ENCODE results near the gene OSM. TPM values are rescaled to one million over a fixed set of nuclear protein-coding genes. Genes with fewer than 3 reads are reported as not detected.

The OSM gene
- total RNA-seq, 6 donors from 2014 or later: 0.98 to 11.7 (median 5.1) TPM

GRCh38 chr22:30246814-30247376, 19.8 kb downstream of the OSM start:
- H3K4me1 ChIP-seq: peaks cover 17 to 36% (median 22%) of the 10 kb centered on the region in 4 donors
- peaks cover 0 to 11% (median 0%) of the 10 kb centered on the region in 4 donors for H3K27me3 ChIP-seq
- TF ChIP-seq CTCF (IDR thresholded peaks at IDR 0.05) (no peak), EP300 (IDR thresholded peaks at IDR 0.05) (no peak), POLR2A (IDR thresholded peaks at IDR 0.05) (no peak), POLR2AphosphoS5 (IDR thresholded peaks at IDR 0.05) (no peak)
- H3K4me3 ChIP-seq: peak overlapping the region in 3 of 4 donors; percentile 46 to 58 (median 54)
- peak overlapping the region in 1 of 4 donors; percentile 15 for H3K27ac ChIP-seq
- 14 to 17% methylated on average over 12 to 13 of the region's 15 CpGs for WGBS, 2 donors
- H3K9me3 ChIP-seq: no peaks in the 10 kb centered on the region
- ATAC-seq (ENCODE audit: low FRiP score in 2 of 2) (no peak), DNase-seq (no peak)
- H3K36me3 ChIP-seq: no peaks in the 10 kb centered on the region

- H3K27ac ChIP-seq: peak within 1 kb of the TSS in 3 of 4 donors; percentile 5 to 70 (median 44)
- peak within 1 kb of the TSS; percentile 30 to 58 (median 50) for H3K4me3 ChIP-seq
- TF ChIP-seq POLR2A (IDR thresholded peaks at IDR 0.05) (no peak), CTCF (IDR thresholded peaks at IDR 0.05) (peak in 5 of 6 experiments; percentile 14 to 41 (median 20))
- DNase-seq: peak in 1 of 2 donors; percentile 89
- H3K4me1 ChIP-seq: peaks cover 17 to 33% (median 22%) of the 10 kb centered on the region in 4 donors
- ATAC-seq (ENCODE audit: low FRiP score in 2 of 2): peak in 1 of 2 donors; percentile 28
- WGBS, 2 donors: 3 to 4% methylated on average over 37 to 60 of the region's 64 CpGs
- H3K27me3 ChIP-seq: peaks cover 0 to 11% (median 0%) of the 10 kb centered on the region in 4 donors
- no peaks in the 10 kb centered on the region for H3K36me3 ChIP-seq
- no peaks in the 10 kb centered on the region for H3K9me3 ChIP-seq
Observed at GRCh38 chr22:30245985-30246813, 20.5 kb downstream of the OSM start, which contains the start of gene LIF. Gene LIF (minus strand): TSS chr22:30246759. CDS start chr22:30246695, 64 bp downstream.

GRCh38 chr22:30245181-30245984, 21.3 kb downstream of the OSM start:
- DNase-seq (no peak), ATAC-seq (ENCODE audit: low FRiP score in 2 of 2) (no peak)
- peak overlapping the region in 2 of 4 donors; percentile 44 to 70 for H3K27ac ChIP-seq
- H3K4me3 ChIP-seq: peak overlapping the region in 3 of 4 donors; percentile 46 to 58 (median 54)
- H3K9me3 ChIP-seq: no peaks in the 10 kb centered on the region
- no peaks in the 10 kb centered on the region for H3K36me3 ChIP-seq
- no peak for TF ChIP-seq POLR2AphosphoS5 (IDR thresholded peaks at IDR 0.05)
- TF ChIP-seq POLR2A (IDR thresholded peaks at IDR 0.05): no peak
- no peak for TF ChIP-seq CTCF (IDR thresholded peaks at IDR 0.05)
- TF ChIP-seq EP300 (IDR thresholded peaks at IDR 0.05): no peak
- H3K4me1 ChIP-seq: peaks cover 17 to 28% (median 22%) of the 10 kb centered on the region in 4 donors
- H3K27me3 ChIP-seq: peaks cover 0 to 11% (median 0%) of the 10 kb centered on the region in 4 donors
- WGBS, 2 donors: 41 to 51% methylated on average over 13 to 15 of the region's 15 CpGs

- Histone ChIP-seq H3K36me3 (no peaks in the 10 kb centered on the region), H3K9me3 (no peaks in the 10 kb centered on the region), H3K4me3 (no peak overlapping the region), H3K27ac (peak overlapping the region in 1 of 4 donors; percentile 2), H3K27me3 (peaks cover 0 to 11% (median 0%) of the 10 kb centered on the region in 4 donors), H3K4me1 (peaks cover 17 to 28% (median 22%) of the 10 kb centered on the region in 4 donors)
- ATAC-seq (ENCODE audit: low FRiP score in 2 of 2) (no peak), DNase-seq (no peak)
- 86 to 92% methylated on average over 5 of the region's 5 CpGs for WGBS, 2 donors
- TF ChIP-seq EP300 (IDR thresholded peaks at IDR 0.05): no peak
- no peak for TF ChIP-seq POLR2AphosphoS5 (IDR thresholded peaks at IDR 0.05)
- TF ChIP-seq CTCF (IDR thresholded peaks at IDR 0.05): no peak
- no peak for TF ChIP-seq POLR2A (IDR thresholded peaks at IDR 0.05)
Observed at GRCh38 chr22:30244641-30245040, 22.0 kb downstream of the OSM start.
